GM06990 (cell line): Measurements from ENCODE around the gene TRIM41.

Experiments used
- DNase-seq: peaks from one replicate; pipeline ENCODE4 v3.0.0-alpha.2; 2011; ENCODE audit not compliant: insufficient read length; ENCODE audit errors: extremely low read depth
- H3K27me3 ChIP-seq: replicated peaks from 2 replicates; pipeline ENCODE4 v1.6.0; 2011; ENCODE audit warnings: low read length; ENCODE audit not compliant: control insufficient read depth, insufficient read depth
- H3K36me3 ChIP-seq: 2 replicates; pipeline ENCODE4 v1.5.1; 2011; ENCODE audit warnings: low read length; ENCODE audit not compliant: control insufficient read depth, insufficient read depth
- H3K4me3 ChIP-seq: replicated peaks from 2 replicates; pipeline ENCODE4 v1.5.1; 2011; ENCODE audit warnings: low read depth, mild to moderate bottlenecking, control low read depth, low read length
- TF ChIP-seq, protein P1 (sequence below): IDR thresholded peaks from 2 replicates; pipeline ENCODE4 v1.5.1; 2011; ENCODE audit warnings: low read length, control low read depth, mild to moderate bottlenecking, inconsistent platforms; ENCODE audit not compliant: insufficient read depth, poor library complexity, severe bottlenecking

The TRIM41 gene

DNA sequence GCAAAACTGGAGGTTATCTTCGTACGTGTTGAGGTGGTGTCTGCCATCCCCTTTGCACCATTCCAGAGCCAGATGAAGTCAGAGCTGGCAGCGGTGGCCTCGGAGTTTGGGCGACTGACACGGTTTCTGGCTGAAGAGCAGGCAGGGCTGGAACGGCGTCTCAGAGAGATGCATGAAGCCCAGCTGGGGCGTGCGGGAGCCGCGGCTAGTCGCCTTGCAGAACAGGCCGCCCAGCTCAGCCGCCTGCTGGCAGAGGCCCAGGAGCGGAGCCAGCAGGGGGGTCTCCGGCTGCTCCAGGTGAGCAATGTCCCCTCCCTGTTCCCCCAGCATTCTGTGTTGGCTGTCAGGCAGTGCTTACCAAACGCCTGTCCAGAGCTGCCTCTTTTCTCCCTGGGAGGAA lies 9.5 kb downstream of the TRIM41 start:
- TF ChIP-seq, protein P1, sequence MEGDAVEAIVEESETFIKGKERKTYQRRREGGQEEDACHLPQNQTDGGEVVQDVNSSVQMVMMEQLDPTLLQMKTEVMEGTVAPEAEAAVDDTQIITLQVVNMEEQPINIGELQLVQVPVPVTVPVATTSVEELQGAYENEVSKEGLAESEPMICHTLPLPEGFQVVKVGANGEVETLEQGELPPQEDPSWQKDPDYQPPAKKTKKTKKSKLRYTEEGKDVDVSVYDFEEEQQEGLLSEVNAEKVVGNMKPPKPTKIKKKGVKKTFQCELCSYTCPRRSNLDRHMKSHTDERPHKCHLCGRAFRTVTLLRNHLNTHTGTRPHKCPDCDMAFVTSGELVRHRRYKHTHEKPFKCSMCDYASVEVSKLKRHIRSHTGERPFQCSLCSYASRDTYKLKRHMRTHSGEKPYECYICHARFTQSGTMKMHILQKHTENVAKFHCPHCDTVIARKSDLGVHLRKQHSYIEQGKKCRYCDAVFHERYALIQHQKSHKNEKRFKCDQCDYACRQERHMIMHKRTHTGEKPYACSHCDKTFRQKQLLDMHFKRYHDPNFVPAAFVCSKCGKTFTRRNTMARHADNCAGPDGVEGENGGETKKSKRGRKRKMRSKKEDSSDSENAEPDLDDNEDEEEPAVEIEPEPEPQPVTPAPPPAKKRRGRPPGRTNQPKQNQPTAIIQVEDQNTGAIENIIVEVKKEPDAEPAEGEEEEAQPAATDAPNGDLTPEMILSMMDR = no peak
- Histone ChIP-seq H3K27me3 (no peaks in the 10 kb centered on the region), H3K4me3 (no peak overlapping the region), H3K36me3 (peaks cover 27% of the 10 kb centered on the region)
- no peak for DNase-seq

GRCh38 chr5:181233088-181233800 lies 10.2 kb downstream of the TRIM41 start:
- H3K27me3 ChIP-seq = no peaks in the 10 kb centered on the region
- H3K4me3 ChIP-seq = no peak overlapping the region
- TF ChIP-seq, protein P1 = no peak
- DNase-seq = no peak
- H3K36me3 ChIP-seq = peaks cover 33% of the 10 kb centered on the region

DNA sequence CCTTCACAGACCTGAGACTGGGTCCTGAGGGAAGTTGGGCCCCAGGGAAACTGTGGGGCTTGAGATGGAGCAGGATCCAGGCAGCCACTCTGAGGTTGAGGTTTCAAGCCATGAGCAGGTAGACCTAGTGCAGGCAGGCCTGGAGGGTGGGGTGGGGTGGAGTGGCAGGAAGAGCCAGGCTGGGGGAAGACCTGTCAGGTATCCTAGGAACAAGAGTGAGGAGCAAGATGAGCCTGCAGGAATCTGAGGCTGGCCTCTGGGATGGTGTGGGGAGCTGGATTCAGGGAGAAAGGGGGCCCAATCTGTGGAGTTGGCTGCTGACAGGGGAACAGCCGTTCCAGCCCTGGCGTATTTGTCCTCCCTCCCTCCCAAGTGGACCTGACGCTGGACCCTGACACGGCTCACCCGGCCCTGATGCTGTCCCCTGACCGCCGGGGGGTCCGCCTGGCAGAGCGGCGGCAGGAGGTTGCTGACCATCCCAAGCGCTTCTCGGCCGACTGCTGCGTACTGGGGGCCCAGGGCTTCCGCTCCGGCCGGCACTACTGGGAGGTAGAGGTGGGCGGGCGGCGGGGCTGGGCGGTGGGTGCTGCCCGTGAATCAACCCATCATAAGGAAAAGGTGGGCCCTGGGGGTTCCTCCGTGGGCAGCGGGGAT lies 10.8 kb downstream of the TRIM41 start:
- peaks cover 39% of the 10 kb centered on the region for H3K36me3 ChIP-seq
- TF ChIP-seq, protein P1 = no peak
- peak; percentile 36 for DNase-seq
- H3K27me3 ChIP-seq = no peaks in the 10 kb centered on the region
- no peak overlapping the region for H3K4me3 ChIP-seq

DNA sequence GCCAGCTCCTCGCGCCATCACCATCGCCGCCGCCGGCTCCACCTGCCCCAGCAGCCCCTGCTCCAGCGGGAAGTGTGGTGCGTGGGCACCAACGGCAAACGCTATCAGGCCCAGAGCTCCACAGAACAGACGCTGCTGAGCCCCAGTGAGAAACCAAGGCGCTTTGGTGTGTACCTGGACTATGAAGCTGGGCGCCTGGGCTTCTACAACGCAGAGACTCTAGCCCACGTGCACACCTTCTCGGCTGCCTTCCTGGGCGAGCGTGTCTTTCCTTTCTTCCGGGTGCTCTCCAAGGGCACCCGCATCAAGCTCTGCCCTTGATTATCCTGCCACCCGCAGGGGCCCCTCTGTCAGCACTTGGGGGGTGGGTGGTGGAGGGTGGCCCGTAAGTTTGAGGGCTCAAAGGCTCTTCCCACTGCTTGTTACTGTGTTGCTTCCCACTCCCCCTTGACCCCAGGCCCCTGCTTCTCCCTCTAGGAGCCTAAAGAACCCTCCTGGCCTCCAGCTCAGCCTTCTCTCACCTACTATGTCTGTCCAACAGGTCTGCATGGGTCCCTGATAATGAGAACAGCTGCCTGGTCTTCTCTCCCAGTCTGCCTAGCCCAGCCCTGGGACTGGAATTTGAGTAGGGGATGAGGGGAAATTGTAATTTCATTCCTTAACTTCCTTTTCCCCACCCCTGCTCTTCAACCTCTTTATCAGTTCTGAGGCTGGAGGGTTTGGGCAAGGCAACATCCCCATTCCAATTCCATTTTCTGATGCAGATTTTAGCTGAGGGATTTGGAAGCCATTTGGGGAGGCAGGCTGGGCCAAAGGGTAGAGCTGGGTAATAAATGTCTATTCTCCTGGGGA lies 11.6 kb downstream of the TRIM41 start:
- peak; percentile 44 for DNase-seq
- Histone ChIP-seq H3K4me3 (no peak overlapping the region), H3K27me3 (no peaks in the 10 kb centered on the region), H3K36me3 (peaks cover 45% of the 10 kb centered on the region)
- TF ChIP-seq, protein P1 = no peak

- no peak for DNase-seq
Observed at GRCh38 chr5:181235323-181235688, 12.2 kb downstream of the TRIM41 start.

More at GRCh38 chr5:181235323-181235688, 12.2 kb downstream of the TRIM41 start:
- Histone ChIP-seq H3K27me3 (no peaks in the 10 kb centered on the region), H3K4me3 (no peak overlapping the region), H3K36me3 (peaks cover 47% of the 10 kb centered on the region)
- TF ChIP-seq, protein P1 = no peak
